Measurements from ENCODE around the gene LLCFC1.

Gene LLCFC1

DNA sequence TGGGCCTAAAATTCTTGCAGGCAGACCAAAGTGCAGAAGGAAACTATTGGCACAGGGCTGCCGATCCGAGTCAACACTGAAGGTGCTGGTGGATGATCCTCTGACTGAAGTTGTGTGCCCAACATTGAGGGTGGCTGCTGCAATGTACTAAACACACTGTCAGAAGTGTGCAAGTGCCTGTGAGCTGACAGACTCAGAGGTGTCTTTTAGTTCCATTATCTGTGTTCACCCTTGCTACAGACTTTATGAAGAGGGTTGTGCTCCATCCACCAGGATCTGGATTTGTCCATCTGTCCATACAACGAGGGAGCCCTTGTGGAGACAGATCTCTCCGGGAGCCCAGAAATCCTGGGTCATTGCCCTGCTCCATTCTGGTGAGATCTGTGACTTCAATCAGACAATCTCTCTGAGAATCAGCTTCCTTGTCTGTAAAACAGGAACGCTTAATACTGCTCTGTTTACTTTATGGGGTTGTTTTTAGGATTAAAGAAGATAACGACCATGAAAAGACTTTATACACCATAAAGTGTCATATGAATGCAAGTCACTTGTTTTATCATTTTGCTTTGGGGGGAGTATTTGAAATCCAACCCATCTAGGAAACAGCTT lies 44.2 kb upstream of the LLCFC1 start:
- peaks cover 2% of the 10 kb centered on the region for H3K4me1 ChIP-seq (ENCODE audit: insufficient read depth, insufficient read length)
- no peak overlapping the region for H3K4me3 ChIP-seq (ENCODE audit: insufficient read length, low read depth)
- no peaks in the 10 kb centered on the region for H3K27me3 ChIP-seq (ENCODE audit: insufficient read depth, insufficient read length)
- no peaks in the 10 kb centered on the region for H3K9me3 ChIP-seq (ENCODE audit: insufficient read depth, low read length)
- TF ChIP-seq SUZ12 (IDR thresholded peaks at IDR 0.05; ENCODE audit: extremely low read depth, insufficient read depth, insufficient read length): no peak
- no peaks in the 10 kb centered on the region for H3K36me3 ChIP-seq (ENCODE audit: insufficient read depth, insufficient read length, low read length)
- no peak for DNase-seq (ENCODE audit: low read depth, low spot score)
- H3K9ac ChIP-seq (ENCODE audit: insufficient read length, low read depth): no peak overlapping the region

GRCh38 chr7:142896151-142896550 lies 43.1 kb upstream of the LLCFC1 start:
- Histone ChIP-seq H3K9ac (ENCODE audit: insufficient read length, low read depth) (no peak overlapping the region), H3K27me3 (ENCODE audit: insufficient read depth, insufficient read length) (no peaks in the 10 kb centered on the region)
- DNase-seq (ENCODE audit: low read depth, low spot score): no peak

GRCh38 chr7:142896741-142897379 lies 42.4 kb upstream of the LLCFC1 start:
- H3K36me3 ChIP-seq (ENCODE audit: insufficient read depth, insufficient read length, low read length): no peaks in the 10 kb centered on the region
- no peak overlapping the region for H3K9ac ChIP-seq (ENCODE audit: insufficient read length, low read depth)
- peaks cover 2% of the 10 kb centered on the region for H3K4me1 ChIP-seq (ENCODE audit: insufficient read depth, insufficient read length)
- TF ChIP-seq SUZ12 (IDR thresholded peaks at IDR 0.05; ENCODE audit: extremely low read depth, insufficient read depth, insufficient read length): no peak
- TF ChIP-seq ZNF274 (IDR thresholded peaks at IDR 0.05; ENCODE audit: low read depth, low read length): no peak
- no peak for TF ChIP-seq YY1 (IDR thresholded peaks at IDR 0.05; ENCODE audit: insufficient read depth, insufficient read length)
- DNase-seq (ENCODE audit: low read depth, low spot score): no peak
- no peak overlapping the region for H3K4me3 ChIP-seq (ENCODE audit: insufficient read length, low read depth)
- H3K9me3 ChIP-seq (ENCODE audit: insufficient read depth, low read length): no peaks in the 10 kb centered on the region
- no peaks in the 10 kb centered on the region for H3K27me3 ChIP-seq (ENCODE audit: insufficient read depth, insufficient read length)

More at GRCh38 chr7:142896151-142896550, 43.1 kb upstream of the LLCFC1 start:
- Histone ChIP-seq H3K9me3 (ENCODE audit: insufficient read depth, low read length) (no peaks in the 10 kb centered on the region), H3K4me3 (ENCODE audit: insufficient read length, low read depth) (no peak overlapping the region), H3K4me1 (ENCODE audit: insufficient read depth, insufficient read length) (peaks cover 2% of the 10 kb centered on the region), H3K36me3 (ENCODE audit: insufficient read depth, insufficient read length, low read length) (no peaks in the 10 kb centered on the region)
- TF ChIP-seq YY1 (IDR thresholded peaks at IDR 0.05; ENCODE audit: insufficient read depth, insufficient read length) (no peak), ZNF274 (IDR thresholded peaks at IDR 0.05; ENCODE audit: low read depth, low read length) (no peak), SUZ12 (IDR thresholded peaks at IDR 0.05; ENCODE audit: extremely low read depth, insufficient read depth, insufficient read length) (no peak)

GRCh38 chr7:142897691-142898090 lies 41.6 kb upstream of the LLCFC1 start:
- Histone ChIP-seq H3K36me3 (ENCODE audit: insufficient read depth, insufficient read length, low read length) (no peaks in the 10 kb centered on the region), H3K4me1 (ENCODE audit: insufficient read depth, insufficient read length) (peaks cover 2% of the 10 kb centered on the region), H3K9me3 (ENCODE audit: insufficient read depth, low read length) (no peaks in the 10 kb centered on the region), H3K9ac (ENCODE audit: insufficient read length, low read depth) (no peak overlapping the region), H3K27me3 (ENCODE audit: insufficient read depth, insufficient read length) (no peaks in the 10 kb centered on the region), H3K4me3 (ENCODE audit: insufficient read length, low read depth) (no peak overlapping the region)
- TF ChIP-seq YY1 (IDR thresholded peaks at IDR 0.05; ENCODE audit: insufficient read depth, insufficient read length) (no peak), ZNF274 (IDR thresholded peaks at IDR 0.05; ENCODE audit: low read depth, low read length) (no peak), SUZ12 (IDR thresholded peaks at IDR 0.05; ENCODE audit: extremely low read depth, insufficient read depth, insufficient read length) (no peak)
- no peak for DNase-seq (ENCODE audit: low read depth, low spot score)

DNA sequence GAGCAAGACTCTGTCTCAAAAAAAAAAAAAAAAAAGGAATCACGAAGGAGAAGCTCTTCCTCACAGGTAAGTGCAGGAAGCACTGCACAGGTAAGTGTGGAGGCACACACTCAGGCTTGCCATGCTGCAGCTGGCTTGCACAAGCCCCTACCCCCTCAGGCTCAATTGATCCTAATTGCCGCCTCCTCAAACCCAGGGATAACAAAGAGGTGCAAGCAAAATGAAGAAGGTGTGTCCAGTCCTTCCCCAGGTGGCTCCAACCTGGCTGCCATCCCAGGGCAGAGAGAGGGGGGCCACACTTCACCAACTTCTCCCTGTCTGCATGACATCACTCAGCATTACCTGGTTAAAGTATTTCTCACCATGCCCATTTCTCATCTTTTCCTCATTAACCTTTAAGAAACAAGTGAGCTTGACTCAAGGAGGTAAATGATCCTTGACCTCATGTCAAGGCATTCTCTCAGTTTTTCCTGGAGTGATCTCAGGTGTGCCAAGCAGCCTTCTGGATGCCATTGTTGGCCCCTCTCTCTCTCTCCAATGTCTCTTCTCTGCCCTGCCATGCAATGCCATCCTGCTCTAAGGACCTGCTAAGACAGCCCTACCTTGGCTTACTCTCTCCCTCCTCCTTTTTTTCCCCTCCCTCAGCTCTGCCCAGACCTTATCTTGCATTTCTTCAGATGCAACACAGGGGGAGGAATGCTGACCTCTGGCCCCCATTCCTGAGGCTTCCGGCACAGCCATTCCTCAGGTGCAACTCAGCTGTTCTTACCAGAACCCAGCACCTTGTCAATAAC lies 40.7 kb upstream of the LLCFC1 start:
- DNase-seq (ENCODE audit: low read depth, low spot score): no peak
- Histone ChIP-seq H3K36me3 (ENCODE audit: insufficient read depth, insufficient read length, low read length) (no peaks in the 10 kb centered on the region), H3K4me1 (ENCODE audit: insufficient read depth, insufficient read length) (peaks cover 2% of the 10 kb centered on the region), H3K4me3 (ENCODE audit: insufficient read length, low read depth) (no peak overlapping the region), H3K9me3 (ENCODE audit: insufficient read depth, low read length) (no peaks in the 10 kb centered on the region), H3K27me3 (ENCODE audit: insufficient read depth, insufficient read length) (no peaks in the 10 kb centered on the region), H3K9ac (ENCODE audit: insufficient read length, low read depth) (no peak overlapping the region)
- TF ChIP-seq SUZ12 (IDR thresholded peaks at IDR 0.05; ENCODE audit: extremely low read depth, insufficient read depth, insufficient read length) (no peak), ZNF274 (IDR thresholded peaks at IDR 0.05; ENCODE audit: low read depth, low read length) (no peak), YY1 (IDR thresholded peaks at IDR 0.05; ENCODE audit: insufficient read depth, insufficient read length) (no peak)

- DNase-seq (ENCODE audit: low read depth, low spot score): no peak
These were observed 39.6 kb upstream of the LLCFC1 start for GRCh38 chr7:142899661-142900060.

More at GRCh38 chr7:142899661-142900060, 39.6 kb upstream of the LLCFC1 start:
- peaks cover 10% of the 10 kb centered on the region for H3K9me3 ChIP-seq (ENCODE audit: insufficient read depth, low read length)
- no peak overlapping the region for H3K4me3 ChIP-seq (ENCODE audit: insufficient read length, low read depth)
- TF ChIP-seq SUZ12 (IDR thresholded peaks at IDR 0.05; ENCODE audit: extremely low read depth, insufficient read depth, insufficient read length) (no peak), YY1 (IDR thresholded peaks at IDR 0.05; ENCODE audit: insufficient read depth, insufficient read length) (no peak), ZNF274 (IDR thresholded peaks at IDR 0.05; ENCODE audit: low read depth, low read length) (no peak)
- no peaks in the 10 kb centered on the region for H3K36me3 ChIP-seq (ENCODE audit: insufficient read depth, insufficient read length, low read length)
- H3K4me1 ChIP-seq (ENCODE audit: insufficient read depth, insufficient read length): peaks cover 2% of the 10 kb centered on the region
- no peaks in the 10 kb centered on the region for H3K27me3 ChIP-seq (ENCODE audit: insufficient read depth, insufficient read length)
- H3K9ac ChIP-seq (ENCODE audit: insufficient read length, low read depth): no peak overlapping the region
